Thyroid gland (tissue), 4 donors: ENCODE measurements around the gene SEPTIN14. TPM values are rescaled to one million over a fixed set of nuclear protein-coding genes. Genes with fewer than 3 reads are reported as not detected.
"Not testable (repeated sequence)": the region's sequence is repeated elsewhere in the genome, so short reads cannot be mapped to it uniquely, and the experiment has no call there.

ENCODE experiments used
- DNase-seq, 2 donors: peaks; one replicate each; pipeline ENCODE4 v3.0.0-alpha.2; 2019
- H3K27ac ChIP-seq, 3 donors: fragments of 200-600 bp; sonication (generic); 1 replicate in 2 of 3; 2 replicates in 1 of 3; pipeline ENCODE4 v1.5.1; 2016 to 2019; ENCODE audit warnings: mild to moderate bottlenecking in 1 of 3, moderate library complexity in 1 of 3
- H3K27me3 ChIP-seq: fragments of 200-600 bp; sonication (generic); one replicate; pipeline ENCODE4 v1.5.1; 2019
- H3K36me3 ChIP-seq, 2 donors: fragments of 200-600 bp; sonication (generic); one replicate each; pipeline ENCODE4 v1.5.1; 2016 to 2019
- H3K4me1 ChIP-seq, 2 donors: fragments of 200-600 bp; sonication (generic); one replicate each; pipeline ENCODE4 v1.5.1; 2017 to 2019
- H3K4me3 ChIP-seq, 3 donors: fragments of 200-600 bp; sonication (generic); replicated peaks in 1 of 3; 1 replicate in 2 of 3; 2 replicates in 1 of 3; pipeline ENCODE4 v1.5.1; 2016; ENCODE audit warnings: mild to moderate bottlenecking in 1 of 3
- H3K9me3 ChIP-seq: fragments of 200-600 bp; sonication (generic); one replicate; pipeline ENCODE4 v1.5.1; 2017
- CTCF ChIP-seq, 6 experiments: fragments of 200-600 bp in 3 of 6; fragments of 450-650 bp in 3 of 6; sonication (generic) in 3 of 6; IDR thresholded peaks; one replicate each; pipeline ENCODE4 v1.5.1; 2016 to 2019; ENCODE audit warnings: antibody characterized with exemption in 6 of 6, mild to moderate bottlenecking in 2 of 6, inconsistent platforms in 1 of 6, moderate library complexity in 1 of 6
- POLR2A ChIP-seq, 2 donors: fragments of 450-650 bp; IDR thresholded peaks; one replicate each; pipeline ENCODE4 v1.6.1; 2017; ENCODE audit warnings: antibody characterized with exemption in 2 of 2, mild to moderate bottlenecking in 2 of 2, moderate library complexity in 1 of 2
- WGBS, 2 donors: methylation state at CpG; one replicate each; pipeline ENCODE4 v1.1.5; 2017; 5-methylcytosine and 5-hydroxymethylcytosine counted together
- intact Hi-C: fragments of 100-400 bp; cut with DNase I; formaldehyde crosslinking; loops from one replicate; pipeline ENCODE4 v1.15.1; 2023
- total RNA-seq, 4 donors: library from RNA; depleted of rRNA; stranded (reverse); fragments of >200 nt; gene quantifications; one replicate each; pipeline ENCODE4 v1.2.3, GENCODE V29; 2016

The SEPTIN14 gene
- total RNA-seq, 4 donors from 2014 or later = 0.11 to 0.27 TPM; not detected in 2

GRCh38 chr7:55871932-55872485 lies 9.5 kb upstream of the SEPTIN14 start:
- DNase-seq = no peak
- H3K4me3 ChIP-seq = no peak overlapping the region
- no peaks in the 10 kb centered on the region for H3K9me3 ChIP-seq
- H3K36me3 ChIP-seq = no peaks in the 10 kb centered on the region
- no peaks in the 10 kb centered on the region for H3K27me3 ChIP-seq
- H3K4me1 ChIP-seq = no peaks in the 10 kb centered on the region
- no peak for TF ChIP-seq CTCF (IDR thresholded peaks at IDR 0.05)
- TF ChIP-seq POLR2A (IDR thresholded peaks at IDR 0.05) = no peak
- intact Hi-C loops = no loop called here
- no peak overlapping the region for H3K27ac ChIP-seq
- 91% methylated on average over 8 of the region's 8 CpGs for WGBS, 2 donors

- intact Hi-C loops, H3K4me3 ChIP-seq, H3K27ac ChIP-seq, H3K36me3 ChIP-seq, DNase-seq, H3K27me3 ChIP-seq, H3K4me1 ChIP-seq, H3K9me3 ChIP-seq: not testable (repeated sequence)
- WGBS, 2 donors = 68 to 75% methylated on average over 3 to 6 of the region's 7 CpGs
These were observed 6.4 kb upstream of the SEPTIN14 start for GRCh38 chr7:55868989-55869388.

GRCh38 chr7:55845164-55845563 lies 17.4 kb downstream of the SEPTIN14 start:
- 61% methylated on average over 1 of the region's 1 CpG for WGBS, 2 donors
- H3K4me1 ChIP-seq, DNase-seq, H3K36me3 ChIP-seq, H3K9me3 ChIP-seq, intact Hi-C loops, H3K4me3 ChIP-seq, H3K27ac ChIP-seq, H3K27me3 ChIP-seq: not testable (repeated sequence)

GRCh38 chr7:55838595-55838994 lies 24.0 kb downstream of the SEPTIN14 start:
- 94 to 96% methylated on average over 4 of the region's 4 CpGs for WGBS, 2 donors
- H3K4me3 ChIP-seq = no peak overlapping the region
- no peaks in the 10 kb centered on the region for H3K27me3 ChIP-seq
- no peak overlapping the region for H3K27ac ChIP-seq
- TF ChIP-seq POLR2A (IDR thresholded peaks at IDR 0.05) (no peak), CTCF (IDR thresholded peaks at IDR 0.05) (no peak)
- no peak for DNase-seq
- H3K9me3 ChIP-seq = no peaks in the 10 kb centered on the region
- intact Hi-C loops = no loop called here
- H3K4me1 ChIP-seq = no peaks in the 10 kb centered on the region
- H3K36me3 ChIP-seq = no peaks in the 10 kb centered on the region

GRCh38 chr7:55827577-55827976 lies 35.0 kb downstream of the SEPTIN14 start:
- no peak for DNase-seq
- intact Hi-C loops = no loop called here
- Histone ChIP-seq H3K4me1 (no peaks in the 10 kb centered on the region), H3K27ac (no peak overlapping the region), H3K9me3 (no peaks in the 10 kb centered on the region), H3K36me3 (no peaks in the 10 kb centered on the region), H3K4me3 (no peak overlapping the region), H3K27me3 (no peaks in the 10 kb centered on the region)
- 86 to 94% methylated on average over 1 of the region's 1 CpG for WGBS, 2 donors
- TF ChIP-seq POLR2A (IDR thresholded peaks at IDR 0.05) (no peak), CTCF (IDR thresholded peaks at IDR 0.05) (no peak)

GRCh38 chr7:55818686-55819085 lies 43.9 kb downstream of the SEPTIN14 start:
- no peak for DNase-seq
- 75 to 88% methylated on average over 2 of the region's 2 CpGs for WGBS, 2 donors
- Histone ChIP-seq H3K9me3 (no peaks in the 10 kb centered on the region), H3K4me1 (no peaks in the 10 kb centered on the region), H3K4me3 (no peak overlapping the region), H3K27ac (no peak overlapping the region), H3K36me3 (no peaks in the 10 kb centered on the region), H3K27me3 (no peaks in the 10 kb centered on the region)
- intact Hi-C loops = no loop called here
- TF ChIP-seq POLR2A (IDR thresholded peaks at IDR 0.05) = no peak
- no peak for TF ChIP-seq CTCF (IDR thresholded peaks at IDR 0.05)

GRCh38 chr7:55797260-55797659 lies 65.3 kb downstream of the SEPTIN14 start:
- H3K4me1 ChIP-seq, H3K4me3 ChIP-seq, H3K36me3 ChIP-seq, H3K9me3 ChIP-seq, H3K27me3 ChIP-seq, H3K27ac ChIP-seq, DNase-seq, intact Hi-C loops: not testable (repeated sequence)
- 45 to 58% methylated on average over 1 of the region's 1 CpG for WGBS, 2 donors
